ENCODE data around the gene NRAP. TPM values are rescaled to one million over a fixed set of nuclear protein-coding genes. Genes with fewer than 3 reads are reported as not detected.
A peak's percentile ranks its signal among the peaks of the same experiment; 100 is the strongest.

The NRAP gene
- total RNA-seq, 1 experiment from 2014 or later, result not detected

DNA sequence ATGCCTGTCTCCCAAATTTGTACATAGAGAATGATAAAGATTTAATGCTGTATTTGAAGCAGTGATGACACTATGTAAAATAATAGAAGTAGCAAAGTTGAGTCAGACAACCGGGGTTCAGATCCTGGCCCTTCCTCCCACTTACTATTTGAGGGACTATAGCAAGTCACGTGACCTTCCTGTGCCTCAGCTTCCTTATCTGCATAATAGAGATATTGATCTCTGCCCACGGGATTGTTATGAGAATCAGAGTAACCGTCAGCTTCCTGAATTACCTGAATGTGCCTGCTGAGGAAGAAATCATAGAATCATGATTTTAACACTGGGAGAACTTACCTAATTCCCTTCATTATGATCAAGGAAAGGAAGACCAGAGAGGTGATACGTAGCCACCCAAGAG is 42.8 kb upstream of the NRAP start:
- no peak for DNase-seq
- H3K4me3 Mint-ChIP-seq (ENCODE audit: low read depth, unreplicated experiment), result no peak overlapping the region
- H3K36me3 Mint-ChIP-seq (ENCODE audit: insufficient read depth, unreplicated experiment), result no peaks in the 10 kb centered on the region
- no peaks in the 10 kb centered on the region for H3K4me1 Mint-ChIP-seq (ENCODE audit: low read depth, unreplicated experiment)
- H3K9me3 Mint-ChIP-seq (ENCODE audit: low read depth, unreplicated experiment), result no peaks in the 10 kb centered on the region
- no peaks in the 10 kb centered on the region for H3K27me3 Mint-ChIP-seq (ENCODE audit: unreplicated experiment)
- BruUV-seq (replicated peaks), result no TSS peak
- CTCF ChIA-PET, result no interaction called here
- intact Hi-C loops (cut with micrococcal nuclease; ENCODE audit: unreplicated experiment), result loop anchor here (10.0 kb wide), 1 partner anchor 148 kb away; the partner anchor contains the start of genes DCLRE1A and NHLRC2
- TF ChIP-seq, protein P1, sequence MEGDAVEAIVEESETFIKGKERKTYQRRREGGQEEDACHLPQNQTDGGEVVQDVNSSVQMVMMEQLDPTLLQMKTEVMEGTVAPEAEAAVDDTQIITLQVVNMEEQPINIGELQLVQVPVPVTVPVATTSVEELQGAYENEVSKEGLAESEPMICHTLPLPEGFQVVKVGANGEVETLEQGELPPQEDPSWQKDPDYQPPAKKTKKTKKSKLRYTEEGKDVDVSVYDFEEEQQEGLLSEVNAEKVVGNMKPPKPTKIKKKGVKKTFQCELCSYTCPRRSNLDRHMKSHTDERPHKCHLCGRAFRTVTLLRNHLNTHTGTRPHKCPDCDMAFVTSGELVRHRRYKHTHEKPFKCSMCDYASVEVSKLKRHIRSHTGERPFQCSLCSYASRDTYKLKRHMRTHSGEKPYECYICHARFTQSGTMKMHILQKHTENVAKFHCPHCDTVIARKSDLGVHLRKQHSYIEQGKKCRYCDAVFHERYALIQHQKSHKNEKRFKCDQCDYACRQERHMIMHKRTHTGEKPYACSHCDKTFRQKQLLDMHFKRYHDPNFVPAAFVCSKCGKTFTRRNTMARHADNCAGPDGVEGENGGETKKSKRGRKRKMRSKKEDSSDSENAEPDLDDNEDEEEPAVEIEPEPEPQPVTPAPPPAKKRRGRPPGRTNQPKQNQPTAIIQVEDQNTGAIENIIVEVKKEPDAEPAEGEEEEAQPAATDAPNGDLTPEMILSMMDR (IDR thresholded peaks at IDR 0.05; ENCODE audit: unreplicated experiment), result no peak
- H3K27ac Mint-ChIP-seq (ENCODE audit: unreplicated experiment), result no peak overlapping the region

DNA sequence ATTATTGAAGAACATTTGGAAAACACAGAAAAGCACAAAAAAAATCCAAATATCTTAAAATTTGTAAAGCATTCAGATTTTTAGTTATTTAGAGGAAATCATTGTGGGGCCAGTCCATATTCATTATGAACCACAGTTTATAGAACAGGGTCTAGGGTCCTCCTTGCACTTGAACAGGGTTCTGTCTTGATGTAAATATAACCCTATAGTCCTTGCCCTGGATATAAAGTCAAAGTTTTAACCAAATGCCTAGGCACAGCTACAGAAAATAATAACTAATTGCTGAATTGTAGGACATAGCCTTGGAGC is 41.5 kb upstream of the NRAP start:
- Mint-ChIP-seq H3K27ac (ENCODE audit: unreplicated experiment) (no peak overlapping the region), H3K4me3 (ENCODE audit: low read depth, unreplicated experiment) (no peak overlapping the region), H3K27me3 (ENCODE audit: unreplicated experiment) (no peaks in the 10 kb centered on the region), H3K4me1 (ENCODE audit: low read depth, unreplicated experiment) (no peaks in the 10 kb centered on the region), H3K36me3 (ENCODE audit: insufficient read depth, unreplicated experiment) (no peaks in the 10 kb centered on the region), H3K9me3 (ENCODE audit: low read depth, unreplicated experiment) (no peaks in the 10 kb centered on the region)
- no TSS peak for BruUV-seq (replicated peaks)
- CTCF ChIA-PET, result interaction anchor here (0.6 kb wide), 1 partner anchor 135 kb away, joined by 5 read pairs; no protein-coding TSS in a partner anchor
- TF ChIP-seq, protein P1 (IDR thresholded peaks at IDR 0.05; ENCODE audit: unreplicated experiment), result no peak
- intact Hi-C loops (cut with micrococcal nuclease; ENCODE audit: unreplicated experiment), result loop anchor here (2.0 to 10.0 kb wide), 2 partner anchors 150 to 398 kb away; partner anchors contain the start of genes DCLRE1A and NHLRC2
- no peak for DNase-seq

DNA sequence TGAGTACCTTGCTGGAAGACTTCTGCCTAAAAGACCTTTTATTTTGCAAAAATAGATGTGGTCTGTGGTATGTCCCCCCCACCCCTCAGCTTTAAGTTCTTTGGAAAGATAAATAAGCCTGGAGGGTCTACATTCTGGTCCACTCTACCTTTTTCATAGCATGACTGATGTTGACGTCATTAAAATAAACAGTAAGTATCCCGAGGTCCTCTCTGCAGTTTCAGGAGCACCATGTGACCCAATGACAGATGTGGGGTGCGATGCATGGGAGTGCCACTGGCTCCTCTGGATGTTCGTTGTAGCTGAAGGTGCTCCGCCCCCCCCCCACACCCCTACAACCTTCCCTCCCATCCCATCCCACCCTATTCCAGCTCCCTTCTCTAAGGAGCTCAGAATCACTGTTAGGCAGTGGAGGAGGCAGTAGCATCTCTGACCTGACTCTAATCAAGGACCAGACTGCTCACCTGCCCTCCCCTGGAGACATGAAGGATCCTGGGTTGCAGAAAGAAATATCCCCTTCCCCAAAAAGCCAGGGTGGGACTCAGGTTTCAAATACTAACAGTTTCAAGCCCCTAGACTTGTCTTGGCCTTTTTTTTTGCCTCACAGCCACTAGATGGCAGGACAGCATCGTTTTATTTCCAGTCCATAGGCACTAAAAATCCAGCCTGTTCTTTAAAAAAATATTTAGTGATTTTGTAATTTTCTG is 40.9 kb upstream of the NRAP start:
- DNase-seq, result peak; percentile 32
- Mint-ChIP-seq H3K27ac (ENCODE audit: unreplicated experiment) (no peak overlapping the region), H3K36me3 (ENCODE audit: insufficient read depth, unreplicated experiment) (no peaks in the 10 kb centered on the region), H3K4me1 (ENCODE audit: low read depth, unreplicated experiment) (no peaks in the 10 kb centered on the region), H3K9me3 (ENCODE audit: low read depth, unreplicated experiment) (no peaks in the 10 kb centered on the region), H3K27me3 (ENCODE audit: unreplicated experiment) (no peaks in the 10 kb centered on the region), H3K4me3 (ENCODE audit: low read depth, unreplicated experiment) (no peak overlapping the region)
- TF ChIP-seq, protein P1 (IDR thresholded peaks at IDR 0.05; ENCODE audit: unreplicated experiment), result peak; percentile 24
- no TSS peak for BruUV-seq (replicated peaks)
- CTCF ChIA-PET, result interaction anchor here (0.6 kb wide), 1 partner anchor 136 kb away, joined by 5 read pairs; no protein-coding TSS in a partner anchor
- intact Hi-C loops (cut with micrococcal nuclease; ENCODE audit: unreplicated experiment), result loop anchor here (2.0 to 10.0 kb wide), 2 partner anchors 150 to 398 kb away; partner anchors contain the start of genes DCLRE1A and NHLRC2

DNA sequence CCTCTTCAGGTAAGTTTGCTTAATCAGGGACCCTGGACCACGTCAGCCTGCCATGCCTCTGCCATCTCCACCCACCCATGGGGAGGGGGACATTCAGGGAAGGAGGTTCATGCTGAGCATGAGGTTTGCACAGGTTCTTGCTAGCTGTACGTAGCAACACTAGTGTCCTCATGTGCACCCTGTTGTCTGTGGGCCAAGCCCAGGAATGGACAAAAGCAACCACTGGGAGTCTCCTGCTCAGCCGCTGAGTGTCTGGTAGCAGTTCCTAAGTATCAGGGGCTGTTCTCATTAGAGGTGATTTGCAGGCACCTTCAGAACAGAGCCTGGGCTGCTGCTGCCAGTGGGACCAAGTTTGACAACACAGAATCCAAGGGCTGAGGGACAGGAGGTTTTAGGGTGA is 33.8 kb upstream of the NRAP start:
- no peak for DNase-seq
- intact Hi-C loops (cut with micrococcal nuclease; ENCODE audit: unreplicated experiment), result no loop called here
- no peaks in the 10 kb centered on the region for H3K27me3 Mint-ChIP-seq (ENCODE audit: unreplicated experiment)
- TF ChIP-seq, protein P1 (IDR thresholded peaks at IDR 0.05; ENCODE audit: unreplicated experiment), result no peak
- H3K36me3 Mint-ChIP-seq (ENCODE audit: insufficient read depth, unreplicated experiment), result no peaks in the 10 kb centered on the region
- H3K4me1 Mint-ChIP-seq (ENCODE audit: low read depth, unreplicated experiment), result no peaks in the 10 kb centered on the region
- H3K27ac Mint-ChIP-seq (ENCODE audit: unreplicated experiment), result no peak overlapping the region
- no peak overlapping the region for H3K4me3 Mint-ChIP-seq (ENCODE audit: low read depth, unreplicated experiment)
- BruUV-seq (replicated peaks), result no TSS peak
- CTCF ChIA-PET, result interaction anchor here (0.5 kb wide), 1 partner anchor 789 kb away, joined by 4 read pairs; no protein-coding TSS in a partner anchor
- no peaks in the 10 kb centered on the region for H3K9me3 Mint-ChIP-seq (ENCODE audit: low read depth, unreplicated experiment)
